CD4-positive, alpha-beta memory T cell (primary cell): ENCODE measurements around the gene C10orf120. TPM values are rescaled to one million over a fixed set of nuclear protein-coding genes. Genes with fewer than 3 reads are reported as not detected.
A peak's percentile ranks its signal among the peaks of the same experiment; 100 is the strongest.

ENCODE experiments used
- CTCF ChIA-PET: fragments of 350-600 bp; sonication (Branson Sonifier 250); formaldehyde crosslinking; loops from one replicate; lab custom pipeline; 2021; ENCODE audit warnings: inconsistent platforms; ENCODE audit not compliant: partially characterized antibody; lab: Charles Lee
- POLR2A ChIA-PET: fragments of 350-600 bp; sonication (Branson Sonifier 250); formaldehyde crosslinking; loops from one replicate; lab custom pipeline; 2021; ENCODE audit not compliant: partially characterized antibody; lab: Charles Lee
- DNase-seq, 5 donors: peaks; one replicate each; pipeline versions ENCODE4 v3.0.0 to v3.0.0-alpha.2; 2020 to 2022; ENCODE audit warnings: mixed read lengths in 1 of 5
- H3K27ac ChIP-seq: one replicate; pipeline ENCODE4 v1.7.0; 2013; ENCODE audit warnings: low read depth, low read length
- H3K27me3 ChIP-seq: 2 replicates; pipeline ENCODE4 v1.7.0; 2013; ENCODE audit warnings: mild to moderate bottlenecking, low read length, moderate library complexity; ENCODE audit not compliant: insufficient read depth
- H3K36me3 ChIP-seq: 2 replicates; pipeline ENCODE4 v1.7.0; 2013; ENCODE audit warnings: mild to moderate bottlenecking, low read length, moderate library complexity; ENCODE audit not compliant: insufficient read depth
- H3K4me1 ChIP-seq: 2 replicates; pipeline ENCODE4 v1.7.0; 2013; ENCODE audit warnings: mild to moderate bottlenecking, low read length, moderate library complexity; ENCODE audit not compliant: insufficient read depth
- H3K4me3 ChIP-seq, 2 donors: one replicate each; pipeline ENCODE4 v1.7.0; 2013; ENCODE audit warnings: low read length in 2 of 2, mild to moderate bottlenecking in 1 of 2
- H3K9me3 ChIP-seq, 2 donors: one replicate each; pipeline ENCODE4 v1.7.0; 2013; ENCODE audit warnings: low read length in 2 of 2, control low read depth in 1 of 2; ENCODE audit not compliant: control insufficient read depth in 1 of 2
- H3K27ac Mint-ChIP-seq, 7 donors: one replicate each; pipeline ENCODE4 v1.8.0; 2020 to 2021; ENCODE audit warnings: mixed read lengths in 7 of 7, mild to moderate bottlenecking in 6 of 7, inconsistent platforms in 3 of 7, moderate library complexity in 3 of 7
- H3K27me3 Mint-ChIP-seq, 2 donors: one replicate each; pipeline ENCODE4 v1.8.0; 2020 to 2021; ENCODE audit warnings: mixed read lengths in 2 of 2
- H3K36me3 Mint-ChIP-seq, 2 donors: one replicate each; pipeline ENCODE4 v1.8.0; 2020 to 2021; ENCODE audit warnings: mixed read lengths in 2 of 2, inconsistent platforms in 1 of 2, mild to moderate bottlenecking in 1 of 2
- H3K4me1 Mint-ChIP-seq, 4 donors: one replicate each; pipeline ENCODE4 v1.8.0; 2020 to 2021; ENCODE audit warnings: mixed read lengths in 4 of 4, mild to moderate bottlenecking in 1 of 4
- H3K4me3 Mint-ChIP-seq, 8 donors: one replicate each; pipeline ENCODE4 v1.8.0; 2020 to 2021; ENCODE audit warnings: mixed read lengths in 8 of 8, mild to moderate bottlenecking in 7 of 8, moderate library complexity in 6 of 8, inconsistent platforms in 3 of 8
- H3K9me3 Mint-ChIP-seq, 8 donors: one replicate each; pipeline ENCODE4 v1.8.0; 2020 to 2021; ENCODE audit warnings: mixed read lengths in 8 of 8, mild to moderate bottlenecking in 5 of 8, inconsistent platforms in 3 of 8, moderate library complexity in 1 of 8
- intact Hi-C: fragments of 100-400 bp; cut with micrococcal nuclease; formaldehyde crosslinking; loops from one replicate; pipeline ENCODE4 v1.15.1; 2023
- polyA plus RNA-seq, 2 donors: library from polyadenylated mRNA; unstranded; fragments of 300-500 nt; fragmentation: Illumina TruSeq; gene quantifications; one replicate each; pipeline ENCODE4 v1.2.3, GENCODE V29; 2021
- total RNA-seq, 2 experiments: library from RNA; stranded (reverse); gene quantifications; one replicate each; pipeline ENCODE4 v1.2.3, GENCODE V29; 2021

The C10orf120 gene
- total and polyA plus RNA-seq, 4 experiments from 2014 or later: not detected

- POLR2A ChIA-PET: no interaction called here
Observed at GRCh38 chr10:122657255-122657654, 42.4 kb downstream of the C10orf120 start.

DNA sequence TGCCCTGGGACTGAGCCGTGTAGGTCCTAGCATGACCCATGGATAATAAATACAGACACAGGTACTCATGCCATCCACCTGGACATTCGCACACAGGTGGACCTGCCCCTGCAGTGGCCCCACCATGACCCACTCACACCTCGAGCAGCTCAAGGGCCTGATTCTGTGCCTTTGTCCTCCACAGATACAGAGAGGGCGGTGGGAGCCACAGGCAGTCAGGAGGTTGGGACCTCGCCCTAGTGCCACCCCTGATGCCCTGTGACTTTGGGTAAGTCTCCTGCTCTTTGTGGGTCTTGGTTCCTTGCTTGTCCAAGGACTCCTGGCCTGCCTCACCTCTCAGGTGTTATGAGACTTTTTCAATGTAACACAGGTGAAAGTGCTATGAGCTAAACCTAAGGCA, 42.9 kb downstream of the C10orf120 start:
- peaks cover 0 to 4% (median 0%) of the 10 kb centered on the region in 8 donors for H3K9me3 Mint-ChIP-seq

More at GRCh38 chr10:122657255-122657654, 42.4 kb downstream of the C10orf120 start:
- Histone ChIP-seq H3K27ac (no peak overlapping the region), H3K9me3 (no peaks in the 10 kb centered on the region), H3K36me3 (no peaks in the 10 kb centered on the region), H3K4me3 (no peak overlapping the region), H3K27me3 (no peaks in the 10 kb centered on the region), H3K4me1 (no peaks in the 10 kb centered on the region)
- Mint-ChIP-seq H3K36me3 (no peaks in the 10 kb centered on the region), H3K9me3 (no peaks in the 10 kb centered on the region), H3K27ac (no peak overlapping the region), H3K4me1 (no peaks in the 10 kb centered on the region), H3K27me3 (peaks cover 8 to 27% of the 10 kb centered on the region in 2 donors), H3K4me3 (no peak overlapping the region)
- CTCF ChIA-PET: interaction anchor here (1.1 kb wide), 1 partner anchor 8 kb away, joined by 3 read pairs; no protein-coding TSS in a partner anchor
- DNase-seq: no peak
- intact Hi-C loops: no loop called here

DNA sequence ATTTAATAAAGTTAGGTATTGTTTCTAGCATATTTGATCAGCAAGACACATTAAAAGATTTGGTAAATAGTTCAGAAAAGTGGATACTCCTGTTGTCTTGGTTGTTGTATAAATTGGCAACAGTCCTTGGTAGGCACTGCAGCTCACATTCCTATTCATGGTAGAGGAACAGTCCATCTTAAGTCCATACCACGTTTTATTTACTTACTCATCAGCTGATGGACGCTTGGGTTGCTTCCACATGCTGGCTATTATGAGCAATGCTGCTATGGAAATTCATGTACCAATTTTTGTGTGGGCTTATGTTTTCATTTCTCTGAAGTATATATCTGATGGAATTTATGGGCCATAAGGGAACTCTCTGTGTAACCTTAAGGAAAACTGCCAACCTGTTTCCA, 43.3 kb downstream of the C10orf120 start:
- CTCF ChIA-PET: no interaction called here
- intact Hi-C loops: no loop called here
- H3K27me3 Mint-ChIP-seq: peaks cover 8 to 30% of the 10 kb centered on the region in 2 donors

More for the DNA sequence above, 42.9 kb downstream of the C10orf120 start:
- H3K27me3 ChIP-seq: no peaks in the 10 kb centered on the region
- intact Hi-C loops: no loop called here
- H3K4me3 ChIP-seq: no peak overlapping the region
- H3K9me3 ChIP-seq: no peaks in the 10 kb centered on the region
- ChIA-PET POLR2A (no interaction called here), CTCF (interaction anchor here (1.1 kb wide), 1 partner anchor 8 kb away, joined by 3 read pairs; no protein-coding TSS in a partner anchor)
- H3K27ac ChIP-seq: no peak overlapping the region
- H3K4me1 Mint-ChIP-seq: no peaks in the 10 kb centered on the region
- no peaks in the 10 kb centered on the region for H3K36me3 ChIP-seq
- H3K4me3 Mint-ChIP-seq: no peak overlapping the region
- no peak overlapping the region for H3K27ac Mint-ChIP-seq
- DNase-seq: no peak
- peaks cover 8 to 29% of the 10 kb centered on the region in 2 donors for H3K27me3 Mint-ChIP-seq
- H3K4me1 ChIP-seq: no peaks in the 10 kb centered on the region
- H3K36me3 Mint-ChIP-seq: no peaks in the 10 kb centered on the region

DNA sequence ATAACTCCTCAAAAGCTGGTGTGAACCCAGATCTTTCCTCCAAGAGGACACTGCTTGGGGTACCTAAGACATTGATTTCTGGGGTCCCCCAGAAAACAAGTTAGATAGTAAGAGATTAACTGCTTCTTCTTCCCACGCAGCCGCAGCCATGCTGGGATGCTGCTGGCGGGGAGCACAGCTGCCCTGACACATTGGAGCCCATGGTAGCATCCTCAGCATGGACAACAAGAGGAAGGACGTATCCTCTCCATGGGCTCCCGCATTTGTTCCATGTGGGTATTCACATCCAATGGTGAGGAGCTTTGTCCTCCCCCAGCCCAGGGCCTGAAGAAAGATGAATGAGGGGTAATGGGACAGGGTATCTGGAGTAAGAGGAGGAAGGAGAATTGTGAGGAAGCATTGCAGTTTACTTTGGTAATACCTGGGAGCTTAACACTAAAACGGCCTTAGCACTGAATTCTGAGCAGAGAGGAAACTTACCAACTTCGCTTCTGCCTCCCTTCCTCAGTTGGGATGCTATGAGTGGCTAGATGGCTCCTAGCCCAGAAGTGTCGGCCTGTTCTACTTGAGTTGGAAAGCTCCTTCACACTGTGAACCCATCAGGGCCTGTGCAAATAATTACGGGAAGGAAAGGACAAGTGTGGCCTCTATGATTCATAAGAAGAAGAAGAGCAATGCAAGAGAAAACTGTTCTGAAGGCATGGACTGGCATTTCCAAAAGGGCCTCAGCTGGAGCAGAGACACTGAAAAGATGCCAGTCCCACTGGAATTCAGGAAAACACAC, 43.9 kb downstream of the C10orf120 start:
- no peaks in the 10 kb centered on the region for H3K27me3 ChIP-seq
- H3K36me3 ChIP-seq: no peaks in the 10 kb centered on the region
- H3K36me3 Mint-ChIP-seq: no peaks in the 10 kb centered on the region
- ChIA-PET POLR2A (no interaction called here), CTCF (no interaction called here)
- H3K4me1 Mint-ChIP-seq: no peaks in the 10 kb centered on the region
- no peak for DNase-seq
- no peaks in the 10 kb centered on the region for H3K9me3 ChIP-seq
- peaks cover 0 to 6% (median 0%) of the 10 kb centered on the region in 8 donors for H3K9me3 Mint-ChIP-seq
- peaks cover 5 to 27% of the 10 kb centered on the region in 2 donors for H3K27me3 Mint-ChIP-seq
- H3K4me3 ChIP-seq: no peak overlapping the region
- H3K27ac ChIP-seq: no peak overlapping the region
- H3K4me1 ChIP-seq: no peaks in the 10 kb centered on the region
- H3K27ac Mint-ChIP-seq: no peak overlapping the region
- intact Hi-C loops: no loop called here
- H3K4me3 Mint-ChIP-seq: no peak overlapping the region

More for the DNA sequence above, 43.3 kb downstream of the C10orf120 start:
- Mint-ChIP-seq H3K4me3 (no peak overlapping the region), H3K36me3 (no peaks in the 10 kb centered on the region), H3K27ac (no peak overlapping the region), H3K4me1 (no peaks in the 10 kb centered on the region), H3K9me3 (peaks cover 0 to 6% (median 0%) of the 10 kb centered on the region in 8 donors)
- H3K27ac ChIP-seq: no peak overlapping the region
- H3K4me3 ChIP-seq: no peak overlapping the region
- H3K27me3 ChIP-seq: no peaks in the 10 kb centered on the region
- H3K4me1 ChIP-seq: no peaks in the 10 kb centered on the region
- no peaks in the 10 kb centered on the region for H3K9me3 ChIP-seq
- POLR2A ChIA-PET: no interaction called here
- no peaks in the 10 kb centered on the region for H3K36me3 ChIP-seq
- DNase-seq: no peak

DNA sequence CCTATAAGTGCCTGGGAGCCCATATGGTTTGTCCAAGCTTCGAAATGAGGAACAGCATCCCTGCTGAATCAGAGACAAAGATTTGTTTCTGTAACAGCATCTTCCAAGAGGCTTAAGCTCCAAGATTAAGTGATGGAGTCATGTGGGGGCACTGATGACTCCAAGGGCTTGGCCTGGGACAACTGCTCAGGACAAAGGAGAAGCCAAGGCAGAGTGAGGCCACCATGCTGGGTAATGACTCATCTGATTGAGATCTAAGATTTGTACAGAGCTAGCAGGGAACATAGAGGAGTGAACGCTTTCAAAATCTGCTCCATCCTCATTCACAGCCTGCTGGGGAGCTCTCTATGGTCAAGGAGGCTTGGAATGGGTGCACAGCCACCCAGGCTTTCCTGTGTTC, 49.3 kb downstream of the C10orf120 start:
- H3K4me1 Mint-ChIP-seq: no peaks in the 10 kb centered on the region
- Histone ChIP-seq H3K4me3 (no peak overlapping the region), H3K4me1 (no peaks in the 10 kb centered on the region), H3K27ac (no peak overlapping the region), H3K36me3 (no peaks in the 10 kb centered on the region), H3K27me3 (no peaks in the 10 kb centered on the region), H3K9me3 (no peaks in the 10 kb centered on the region)
- no peak overlapping the region for H3K27ac Mint-ChIP-seq
- H3K27me3 Mint-ChIP-seq: peaks cover 19 to 24% of the 10 kb centered on the region in 2 donors
- no peak overlapping the region for H3K4me3 Mint-ChIP-seq
- intact Hi-C loops: no loop called here
- ChIA-PET POLR2A (no interaction called here), CTCF (no interaction called here)
- DNase-seq: no peak
- H3K36me3 Mint-ChIP-seq: no peaks in the 10 kb centered on the region
- peaks cover 0 to 6% (median 0%) of the 10 kb centered on the region in 8 donors for H3K9me3 Mint-ChIP-seq

- DNase-seq: no peak
- H3K36me3 ChIP-seq: no peaks in the 10 kb centered on the region
- H3K4me1 Mint-ChIP-seq: no peaks in the 10 kb centered on the region
- no peaks in the 10 kb centered on the region for H3K4me1 ChIP-seq
- no peak overlapping the region for H3K4me3 Mint-ChIP-seq
- H3K9me3 Mint-ChIP-seq: peaks cover 0 to 6% (median 0%) of the 10 kb centered on the region in 8 donors
- no peak overlapping the region for H3K4me3 ChIP-seq
- peaks cover 17 to 22% of the 10 kb centered on the region in 2 donors for H3K27me3 Mint-ChIP-seq
- intact Hi-C loops: no loop called here
- ChIA-PET POLR2A (no interaction called here), CTCF (no interaction called here)
- H3K27ac ChIP-seq: no peak overlapping the region
- no peaks in the 10 kb centered on the region for H3K27me3 ChIP-seq
- no peaks in the 10 kb centered on the region for H3K36me3 Mint-ChIP-seq
- H3K27ac Mint-ChIP-seq: no peak overlapping the region
- H3K9me3 ChIP-seq: no peaks in the 10 kb centered on the region
Observed at GRCh38 chr10:122649903-122650302, 49.7 kb downstream of the C10orf120 start.

- H3K9me3 Mint-ChIP-seq: peaks cover 0 to 6% (median 0%) of the 10 kb centered on the region in 8 donors
- H3K4me3 Mint-ChIP-seq: no peak overlapping the region
- peak in 2 of 5 donors; percentile 5 for DNase-seq
- H3K4me1 ChIP-seq: no peaks in the 10 kb centered on the region
- H3K27ac ChIP-seq: no peak overlapping the region
- H3K4me3 ChIP-seq: no peak overlapping the region
- no peak overlapping the region for H3K27ac Mint-ChIP-seq
- no peaks in the 10 kb centered on the region for H3K9me3 ChIP-seq
- H3K36me3 ChIP-seq: no peaks in the 10 kb centered on the region
- H3K4me1 Mint-ChIP-seq: no peaks in the 10 kb centered on the region
- POLR2A ChIA-PET: no interaction called here
- intact Hi-C loops: no loop called here
- peaks cover 15 to 29% of the 10 kb centered on the region in 2 donors for H3K27me3 Mint-ChIP-seq
- no peaks in the 10 kb centered on the region for H3K36me3 Mint-ChIP-seq
- CTCF ChIA-PET: interaction anchor here (1.0 kb wide), 1 partner anchor 9 kb away, joined by 3 read pairs; no protein-coding TSS in a partner anchor
- H3K27me3 ChIP-seq: no peaks in the 10 kb centered on the region
Observed at GRCh38 chr10:122648599-122649428, 50.8 kb downstream of the C10orf120 start.
